ENCODE data around the gene TMEM11.

DNA sequence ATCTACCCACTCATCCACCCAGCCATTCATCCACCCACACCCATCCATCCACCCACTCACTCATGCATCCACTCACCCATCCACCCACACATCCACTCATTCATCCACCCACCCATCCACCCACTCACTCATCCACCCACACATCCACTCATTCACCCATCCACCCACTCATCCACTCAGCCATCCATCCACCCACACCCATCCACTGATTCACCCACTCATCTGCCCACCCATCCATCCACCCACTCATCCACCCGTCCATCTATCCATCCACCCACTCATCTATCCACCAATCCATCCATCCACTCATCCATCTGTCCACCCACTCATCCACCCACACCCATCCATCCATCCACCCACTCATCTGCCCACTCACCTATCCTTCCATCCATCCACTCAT lies 22.0 kb upstream of the TMEM11 start:
- TF ChIP-seq CTCF (IDR thresholded peaks at IDR 0.05) = no peak
- no peak for TF ChIP-seq POLR2AphosphoS5 (IDR thresholded peaks at IDR 0.05; ENCODE audit: low read depth, low read length)
- TF ChIP-seq TCF7L2 (IDR thresholded peaks at IDR 0.05; ENCODE audit: low read depth, low read length) = no peak
- TF ChIP-seq REST (IDR thresholded peaks at IDR 0.05; ENCODE audit: insufficient read depth in 1 of 2, low read depth in 2 of 2, low read length in 1 of 2) = no peak
- no peak for TF ChIP-seq SIN3A (IDR thresholded peaks at IDR 0.05; ENCODE audit: borderline replicate concordance, insufficient read depth, low read depth, low read length)
